Measurements from ENCODE around the gene ABCC1.
"Not testable (repeated sequence)": the region's sequence is repeated elsewhere in the genome, so short reads cannot be mapped to it uniquely, and the experiment has no call there.

The ABCC1 gene

DNA sequence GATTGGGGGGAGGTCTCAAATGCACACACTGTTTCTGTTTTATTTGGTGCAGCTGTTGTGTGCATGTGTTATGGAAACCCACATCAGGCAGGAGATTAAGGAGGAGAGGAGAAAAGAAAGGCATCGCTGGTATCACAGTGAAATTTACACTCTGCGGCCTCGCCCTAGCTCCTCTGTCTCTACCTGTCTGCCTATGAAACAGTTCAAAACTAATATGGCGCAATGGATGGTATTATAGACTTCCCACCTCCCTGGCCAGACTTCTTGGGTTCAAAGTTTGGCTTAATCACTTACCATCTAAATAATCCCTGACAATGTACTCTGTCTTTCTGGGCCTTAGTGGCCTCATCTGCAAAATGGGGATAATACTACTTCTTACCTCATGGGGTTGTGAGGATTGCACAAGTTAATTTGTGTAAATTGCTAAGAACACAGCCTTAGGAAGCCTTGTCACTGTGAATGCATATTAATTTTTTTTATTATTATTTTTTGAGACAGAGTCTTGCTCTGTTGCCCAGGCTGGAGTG is 1.4 kb upstream of the ABCC1 start:
- no peak for DNase-seq

DNA sequence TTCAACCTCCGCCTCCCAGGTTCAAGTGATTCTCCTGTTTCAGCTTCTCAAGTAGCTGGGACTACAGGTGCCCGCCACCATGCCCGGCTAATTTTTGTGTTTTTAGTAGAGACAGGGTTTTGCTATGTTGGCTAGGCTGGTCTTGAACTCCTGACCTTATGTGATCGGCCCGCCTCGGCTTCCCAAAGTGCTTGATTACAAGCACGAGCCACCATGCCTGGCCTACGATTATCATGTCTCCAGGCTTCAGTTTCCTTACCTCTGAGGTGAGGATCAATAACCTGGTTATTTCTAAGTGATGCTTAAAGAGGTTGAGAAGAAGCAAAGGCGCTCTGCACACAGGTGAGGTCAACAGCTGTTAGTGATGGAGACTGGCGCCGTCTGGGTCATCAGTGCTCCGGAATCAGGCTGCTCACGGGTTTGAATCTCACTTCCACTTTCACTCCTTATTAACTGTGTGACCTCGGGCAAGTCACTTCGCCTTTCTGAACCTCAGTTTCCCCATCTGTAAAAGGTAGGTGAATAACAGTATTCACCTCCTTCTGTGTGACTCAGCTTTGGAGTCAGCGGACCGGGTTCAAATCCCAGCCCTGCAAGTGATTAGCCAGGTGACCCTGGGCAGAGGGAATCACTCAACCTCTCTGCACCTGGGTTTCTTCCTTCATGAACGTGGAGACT is 745 bp upstream of the ABCC1 start:
- DNase-seq = peak; percentile 12

GRCh38 chr16:15950161-15950854 is 892 bp downstream of the ABCC1 start:
- peak; percentile 57 for DNase-seq

- DNase-seq = no peak
Measured at GRCh38 chr16:15950869-15951268, 1.5 kb downstream of the ABCC1 start.

- no peak for DNase-seq
Measured at GRCh38 chr16:15951852-15952251, 2.4 kb downstream of the ABCC1 start.

- no peak for DNase-seq
Measured at GRCh38 chr16:15952265-15952711, 2.9 kb downstream of the ABCC1 start.

DNA sequence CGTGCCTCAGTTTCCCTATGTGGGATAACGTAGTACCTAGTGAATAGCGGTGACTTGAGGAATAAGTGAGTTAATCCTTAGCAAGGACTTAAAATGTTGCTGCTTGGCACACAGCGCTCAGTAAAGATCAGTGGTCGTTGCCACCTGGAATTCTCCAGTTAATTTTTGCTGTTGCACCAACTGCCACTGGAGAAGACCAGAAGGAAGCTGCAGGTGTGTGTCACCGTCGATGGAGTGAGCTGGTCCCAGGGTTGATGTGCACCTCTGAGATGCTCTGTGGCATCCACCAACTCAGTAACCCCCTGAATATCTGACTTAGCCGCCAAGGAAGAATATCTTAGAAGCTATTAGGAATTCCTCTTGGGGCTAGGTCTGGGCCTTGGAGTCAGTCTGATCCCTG is 4.1 kb downstream of the ABCC1 start:
- DNase-seq = no peak

DNA sequence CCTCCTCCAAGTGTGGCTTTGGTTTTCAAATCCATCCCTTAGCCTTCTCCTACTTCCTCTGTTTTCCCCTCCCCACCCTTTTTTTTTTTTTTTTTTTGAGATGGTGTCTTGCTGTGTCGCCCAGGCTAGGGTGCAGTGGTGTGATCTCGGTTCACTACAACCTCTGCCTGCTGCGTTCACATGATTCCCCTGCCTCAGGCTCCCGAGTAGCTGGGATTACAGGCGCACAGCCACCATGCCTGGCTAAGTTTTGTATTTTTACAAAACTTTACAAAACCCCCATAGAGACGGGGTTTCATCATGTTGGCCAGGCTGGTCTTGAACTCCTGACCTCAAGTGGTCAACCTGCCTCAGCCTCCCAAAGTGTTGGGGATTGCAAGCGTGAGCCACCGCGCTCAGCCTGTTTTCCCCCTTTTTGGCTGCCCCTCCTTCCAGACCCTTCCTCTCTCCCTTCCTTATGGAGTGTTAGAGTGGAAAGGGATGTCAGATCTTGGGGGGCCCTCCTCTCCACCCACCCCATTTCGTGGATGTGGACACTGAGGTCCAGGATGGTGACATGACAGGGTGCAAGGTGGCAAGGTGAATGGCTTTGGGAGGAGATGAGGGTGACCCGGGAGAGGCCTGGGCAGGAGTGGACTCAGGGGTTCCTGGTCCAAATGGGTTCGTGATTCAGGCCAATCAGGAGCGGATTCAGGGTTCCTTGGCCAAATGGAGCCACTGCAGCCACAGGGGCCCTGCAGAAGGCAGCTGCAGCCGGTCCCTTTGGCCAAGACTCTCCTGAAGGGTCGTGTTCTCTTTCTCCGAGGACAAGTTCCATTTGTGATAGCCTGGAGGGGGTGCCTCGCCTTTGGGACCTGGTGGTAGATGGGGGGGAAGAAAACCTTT is 4.8 kb downstream of the ABCC1 start:
- no peak for DNase-seq

DNA sequence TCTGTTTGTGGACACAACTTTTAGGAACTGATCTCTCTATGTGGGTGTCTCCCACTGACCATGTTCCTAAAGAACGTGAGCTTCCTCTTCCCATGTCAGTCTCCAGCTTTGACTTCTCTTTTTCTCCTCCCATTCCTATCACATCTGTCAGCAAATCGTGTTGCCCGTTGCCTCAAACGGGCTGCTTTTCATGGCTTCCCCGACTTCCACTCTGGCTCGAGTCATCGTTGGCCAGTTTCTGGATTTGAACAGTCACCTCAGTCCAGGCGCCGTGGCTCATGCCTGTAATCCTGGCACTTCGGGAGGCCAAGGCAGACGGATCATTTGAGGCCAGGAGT is 5.4 kb downstream of the ABCC1 start:
- no peak for DNase-seq

DNA sequence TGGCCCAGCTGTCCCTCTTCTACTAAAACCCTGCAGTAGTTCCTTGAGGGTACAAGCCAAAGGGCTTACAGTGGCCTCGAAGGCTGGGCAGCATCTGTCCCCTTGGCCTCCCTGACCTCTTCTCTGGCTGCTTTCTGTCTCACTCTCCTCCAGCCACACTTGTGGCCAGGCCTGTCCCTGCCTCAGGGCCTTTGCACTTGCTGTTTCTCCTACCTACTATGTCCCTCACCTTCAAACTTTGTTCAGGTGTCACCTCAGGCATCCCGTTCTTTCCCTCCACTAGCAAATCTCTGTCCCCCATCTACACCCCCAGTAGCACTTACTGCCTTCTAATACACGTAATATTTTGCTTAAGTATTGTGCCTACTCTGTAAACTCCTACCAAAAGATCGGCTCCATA is 6.0 kb downstream of the ABCC1 start:
- no peak for DNase-seq

GRCh38 chr16:15956106-15956505 is 6.7 kb downstream of the ABCC1 start:
- not testable (repeated sequence) for DNase-seq

GRCh38 chr16:15958703-15959348 is 9.4 kb downstream of the ABCC1 start:
- peak; percentile 66 for DNase-seq

DNA sequence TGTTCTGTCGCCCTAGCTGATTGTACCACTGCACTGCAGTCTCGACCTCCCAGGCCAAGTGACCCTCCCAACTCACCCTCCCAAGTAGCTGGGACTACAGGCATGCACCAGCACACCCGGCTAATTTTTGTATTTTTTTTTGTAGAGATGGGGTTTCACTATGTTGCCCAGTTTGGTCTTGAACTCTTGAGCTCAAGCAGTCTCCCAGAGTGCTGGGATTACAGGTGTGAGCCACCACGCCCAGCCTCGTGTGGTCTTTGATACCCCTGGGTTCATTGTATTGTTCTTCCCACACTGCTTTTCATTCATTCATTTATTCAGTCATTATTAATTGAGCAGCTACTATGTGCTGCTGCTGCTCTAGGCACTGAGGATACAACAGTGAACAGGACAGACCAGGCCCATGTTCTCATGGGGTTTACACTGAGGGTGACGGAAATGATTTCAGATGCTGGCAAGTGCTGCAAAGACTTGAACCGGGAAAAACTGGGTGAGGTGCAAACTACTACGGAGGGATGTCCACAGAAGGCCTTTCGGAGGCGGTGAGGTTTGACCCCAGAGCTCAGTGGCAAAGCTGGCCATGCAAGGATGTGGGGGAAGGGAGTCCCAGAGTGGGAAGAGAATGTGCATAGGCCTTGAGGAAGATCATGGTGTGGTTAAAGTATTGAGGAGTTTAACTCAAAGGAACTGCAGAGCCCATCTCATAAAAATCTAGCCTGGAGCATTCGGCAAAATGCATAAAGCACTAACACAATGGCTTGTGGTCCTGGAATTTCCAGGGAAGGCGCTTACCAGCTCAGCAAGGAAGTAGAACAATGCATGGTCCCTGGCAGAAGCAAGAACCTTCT is 10.9 kb downstream of the ABCC1 start:
- no peak for DNase-seq

- DNase-seq = no peak
Measured at GRCh38 chr16:15961060-15961511, 11.7 kb downstream of the ABCC1 start.

DNA sequence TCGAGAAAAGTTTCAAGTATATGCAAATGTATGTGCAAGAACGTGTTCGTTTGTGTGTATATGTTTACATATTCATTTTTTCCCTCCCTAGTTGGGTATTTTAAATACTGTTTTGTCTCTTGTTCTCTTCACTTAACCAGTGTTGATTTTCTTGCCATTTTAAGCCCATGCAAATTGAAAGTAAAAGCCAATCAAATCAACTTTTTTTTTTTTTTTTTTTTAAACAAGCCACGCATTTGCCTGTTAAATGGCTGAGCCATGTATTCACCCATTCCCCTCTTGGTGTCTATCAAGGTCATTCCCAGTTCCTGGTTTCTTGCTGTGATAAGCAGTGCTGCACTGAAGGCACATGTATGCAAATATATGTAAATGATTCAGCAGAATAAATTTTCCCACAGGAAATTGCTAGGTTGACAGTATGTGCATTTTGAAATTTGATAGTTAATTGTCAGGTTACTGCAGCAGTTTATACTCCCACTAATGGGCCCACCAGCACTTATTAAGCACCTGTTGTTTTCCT is 12.2 kb downstream of the ABCC1 start:
- no peak for DNase-seq

GRCh38 chr16:15963307-15963910 is 14.0 kb downstream of the ABCC1 start:
- DNase-seq = no peak

- no peak for DNase-seq
Measured at GRCh38 chr16:15966420-15966819, 17.0 kb downstream of the ABCC1 start.

DNA sequence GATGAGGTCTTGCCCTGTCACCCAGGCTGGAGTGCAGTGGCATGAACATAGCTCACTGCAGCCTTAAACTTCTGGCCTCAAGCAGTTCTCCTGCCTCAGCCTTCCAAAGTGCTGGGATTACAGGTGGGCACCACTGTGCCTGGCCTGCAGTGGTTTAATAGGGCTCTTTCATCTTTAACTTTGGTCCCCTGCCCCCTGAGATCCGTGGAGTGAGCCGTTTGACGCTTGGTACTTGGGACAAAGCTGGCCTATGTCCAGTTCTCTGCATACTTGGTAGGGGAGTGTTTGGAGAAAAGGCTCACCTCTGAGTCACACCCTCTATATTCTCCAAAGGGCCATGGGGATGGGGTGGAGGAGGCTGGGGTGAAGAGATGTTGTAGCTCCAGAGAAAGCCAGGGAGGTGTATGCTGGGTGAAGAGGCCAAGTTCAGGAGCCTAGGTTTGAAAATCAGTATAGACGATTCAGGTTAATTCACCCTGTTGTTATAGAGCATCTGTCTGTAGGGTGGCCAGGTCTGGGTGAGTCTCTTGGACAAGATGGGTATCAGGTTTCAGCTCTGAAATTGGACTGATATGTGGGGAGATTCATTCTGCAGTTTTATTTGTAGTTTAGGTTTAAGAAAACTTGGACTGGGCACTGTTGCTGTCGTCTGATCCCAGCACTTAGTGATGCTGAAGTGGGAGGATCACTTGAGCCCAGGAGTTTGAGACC is 17.6 kb downstream of the ABCC1 start:
- no peak for DNase-seq

- no peak for DNase-seq
Measured at GRCh38 chr16:15967655-15968315, 18.4 kb downstream of the ABCC1 start.

- no peak for DNase-seq
Measured at GRCh38 chr16:15970202-15970601, 20.8 kb downstream of the ABCC1 start.
